Fibroblast of upper back skin (primary cell): ENCODE data around the gene CTBP2.
"Not testable (repeated sequence)": the region's sequence is repeated elsewhere in the genome, so short reads cannot be mapped to it uniquely, and the experiment has no call there.

ENCODE experiments used
- DNase-seq: peaks from one replicate; pipeline ENCODE4 v3.0.0-alpha.2; 2013

The CTBP2 gene

DNA sequence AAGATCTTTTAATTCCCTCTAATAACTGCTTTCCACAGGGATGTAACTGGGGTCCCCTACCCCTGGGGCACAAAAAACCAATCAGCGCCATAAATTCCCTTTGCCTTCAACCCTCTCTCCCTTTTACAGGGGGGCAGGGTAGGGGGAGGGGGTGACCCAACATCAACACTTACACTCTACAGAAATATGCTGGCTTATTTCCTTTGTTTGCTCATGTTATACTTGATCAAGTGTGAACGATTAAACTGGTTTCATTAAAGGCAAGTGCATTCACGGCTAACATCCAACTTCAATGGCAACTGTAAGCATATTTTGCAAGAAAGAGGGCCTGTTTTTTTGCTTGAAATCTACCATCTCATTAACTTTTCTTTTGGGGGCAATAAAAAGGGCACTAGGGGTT is 2.9 kb downstream of the CTBP2 start:
- no peak for DNase-seq

DNA sequence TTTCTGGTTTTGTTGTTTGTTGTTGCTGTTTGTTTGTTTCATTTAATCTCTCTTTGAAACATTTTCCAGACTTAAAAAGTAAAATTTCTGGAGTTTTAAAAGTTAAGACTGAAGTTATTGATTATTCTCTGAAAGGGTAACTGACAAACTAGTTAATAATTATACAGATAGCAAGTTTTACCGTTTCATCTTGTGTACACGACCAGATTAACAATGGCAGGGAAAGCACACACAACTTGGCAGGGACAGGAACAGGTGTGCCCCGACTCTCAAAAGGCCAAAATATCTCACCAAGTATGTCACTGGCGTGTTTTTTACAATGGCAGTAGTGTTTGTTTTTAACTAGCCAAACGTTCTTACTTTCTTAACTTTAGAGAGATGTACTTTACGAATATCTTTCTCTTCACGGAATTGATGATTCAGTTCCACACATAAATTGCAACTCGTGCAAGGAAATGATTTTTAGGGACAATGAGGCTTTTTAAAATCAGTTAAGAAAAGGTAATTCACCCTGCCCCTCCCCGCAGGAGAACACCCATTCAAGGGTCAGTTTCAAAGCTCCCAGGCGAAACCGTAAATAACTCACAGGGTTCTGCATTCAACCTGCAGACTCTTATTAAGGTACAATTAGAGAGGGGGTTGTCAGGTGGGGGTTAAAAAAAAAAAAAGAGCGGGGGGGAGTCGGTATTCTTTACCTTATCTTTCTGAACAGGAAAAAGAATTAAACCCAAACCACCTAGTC is 3.5 kb downstream of the CTBP2 start:
- DNase-seq, result no peak

DNA sequence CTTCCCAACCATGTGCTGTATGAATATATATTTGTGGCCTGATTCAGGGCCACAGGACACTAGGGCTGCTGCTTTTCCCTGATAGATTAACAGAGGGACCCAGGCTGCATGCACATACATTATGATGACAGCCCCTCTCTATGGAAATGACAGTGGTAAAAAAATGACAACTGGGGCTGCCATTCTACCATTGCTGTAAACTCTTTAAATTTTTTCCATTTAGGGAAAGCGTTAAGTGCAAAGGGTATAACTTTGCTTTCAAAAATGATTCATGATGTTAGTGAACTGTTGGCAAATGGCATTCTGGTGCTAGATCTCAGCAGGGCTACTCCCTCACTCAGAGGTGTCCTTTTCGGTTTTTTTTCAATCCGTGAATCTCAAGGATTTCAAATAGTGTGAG is 4.2 kb downstream of the CTBP2 start:
- DNase-seq, result no peak

DNA sequence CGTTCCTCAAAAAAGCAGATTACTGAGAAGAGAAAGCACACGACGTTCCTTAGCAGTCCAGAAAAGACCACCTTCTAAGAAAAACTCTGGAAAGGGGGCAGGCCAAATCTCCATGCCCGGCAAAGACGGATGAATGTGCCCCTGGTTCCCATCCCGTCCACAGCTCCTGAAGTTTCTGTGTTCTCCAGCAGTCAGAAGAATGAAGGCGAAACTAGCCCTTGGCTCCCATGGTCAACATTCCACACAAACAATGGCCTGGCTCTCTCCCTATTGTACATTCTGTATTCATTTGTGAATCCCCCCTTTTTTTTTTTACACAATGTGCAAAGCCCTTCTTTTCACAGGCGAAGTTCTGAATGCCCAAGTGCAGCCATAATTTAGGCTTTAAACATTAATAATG is 5.3 kb downstream of the CTBP2 start:
- no peak for DNase-seq

- DNase-seq, result no peak
These were observed 5.8 kb downstream of the CTBP2 start for GRCh38 chr10:125154529-125154928.

GRCh38 chr10:125153703-125154490 is 6.5 kb downstream of the CTBP2 start:
- no peak for DNase-seq

GRCh38 chr10:125152450-125153368 is 7.7 kb downstream of the CTBP2 start:
- no peak for DNase-seq

DNA sequence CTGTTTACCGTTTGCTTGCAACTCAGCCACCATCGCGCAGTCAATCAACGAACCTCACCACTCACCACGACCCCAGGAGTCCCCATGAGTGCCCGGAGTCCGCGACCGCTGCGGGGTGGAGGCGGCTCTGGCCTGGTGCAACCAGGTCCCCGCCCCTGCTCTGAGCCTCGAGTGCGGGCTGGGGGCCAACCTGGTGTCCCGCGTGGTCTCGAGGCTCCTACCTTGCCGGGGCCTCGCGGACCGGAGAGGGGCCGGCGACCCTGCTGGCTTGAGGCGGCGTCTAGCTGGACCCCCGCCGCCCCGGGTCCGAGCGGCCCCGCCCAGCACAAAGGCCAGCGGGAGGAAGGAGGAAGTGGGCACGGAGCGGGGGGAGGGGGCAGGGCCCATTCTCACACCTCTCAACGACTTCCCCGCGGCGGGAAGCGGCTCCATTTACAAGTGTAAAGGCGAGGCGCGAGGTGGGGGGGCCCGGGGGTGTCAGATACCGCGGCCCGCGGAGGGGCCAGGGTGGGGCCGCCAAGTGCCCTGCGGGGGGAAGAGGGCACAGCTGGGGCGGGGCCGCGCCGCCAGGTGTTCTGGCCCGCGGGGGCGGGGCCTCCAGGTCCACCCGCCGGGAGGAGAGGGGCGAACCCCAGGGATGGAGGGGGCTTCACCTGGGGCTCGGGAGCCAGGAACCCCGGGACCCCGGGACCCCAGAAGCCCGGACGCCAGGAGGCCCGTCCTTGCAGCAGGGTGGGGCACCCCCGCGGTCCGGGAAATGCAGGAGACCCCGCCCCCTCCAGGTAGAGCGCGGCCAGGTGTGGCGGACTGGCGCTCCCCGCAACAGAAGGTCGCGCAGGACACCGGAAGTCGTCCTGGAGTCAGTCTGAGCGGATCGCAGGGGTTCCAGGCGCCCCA is 8.6 kb downstream of the CTBP2 start:
- DNase-seq, result no peak

DNA sequence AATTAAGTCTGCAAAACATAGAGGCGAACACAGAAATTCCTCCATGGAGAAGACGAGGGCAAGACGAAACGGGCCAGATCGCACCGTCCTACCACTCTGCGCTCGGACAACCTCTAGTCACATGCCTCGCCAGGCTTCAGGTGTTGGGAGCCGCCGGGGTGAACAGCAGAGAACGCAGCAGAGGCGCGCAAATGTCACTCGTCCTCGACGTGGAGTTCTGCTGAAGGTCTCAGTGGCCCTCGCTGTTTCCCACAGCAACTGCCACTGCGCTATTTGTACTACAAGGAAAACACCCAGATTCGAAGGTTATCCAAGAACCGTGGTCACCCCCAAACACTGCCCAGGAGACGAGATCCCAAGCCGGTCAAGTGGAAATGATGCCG is 9.2 kb downstream of the CTBP2 start:
- no peak for DNase-seq

DNA sequence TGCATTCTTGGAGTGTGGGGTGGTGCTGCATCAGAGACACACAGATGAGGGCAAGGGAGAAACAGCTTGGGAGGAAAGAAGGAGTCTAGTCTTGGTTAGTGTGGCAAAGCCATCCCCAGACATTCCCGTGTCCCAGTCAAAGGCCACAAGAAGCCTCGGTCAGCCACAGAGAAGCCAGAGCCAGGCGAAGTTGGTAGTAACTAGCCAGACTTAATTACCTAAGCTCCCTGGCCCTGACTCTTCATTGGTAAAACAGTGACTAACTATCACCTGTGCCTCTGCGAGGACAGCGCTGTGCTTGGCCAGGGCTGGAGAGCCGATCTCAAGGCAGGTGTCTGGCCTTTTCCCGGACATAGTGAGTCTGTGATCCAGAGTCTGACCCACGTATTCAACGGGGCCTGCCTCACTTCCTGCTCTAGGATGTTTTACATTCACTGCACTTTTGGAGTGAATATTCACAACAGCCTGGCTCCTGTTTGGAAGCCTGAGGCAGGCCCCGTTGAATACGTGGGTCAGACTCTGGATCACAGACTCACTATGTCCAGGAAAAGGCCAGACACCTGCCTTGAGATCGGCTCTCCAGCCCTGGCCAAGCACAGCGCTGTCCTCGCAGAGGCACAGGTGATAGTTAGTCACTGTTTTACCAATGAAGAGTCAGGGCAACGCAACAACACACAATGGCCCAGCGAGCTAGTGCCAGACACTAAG is 9.8 kb downstream of the CTBP2 start:
- DNase-seq, result not testable (repeated sequence)

DNA sequence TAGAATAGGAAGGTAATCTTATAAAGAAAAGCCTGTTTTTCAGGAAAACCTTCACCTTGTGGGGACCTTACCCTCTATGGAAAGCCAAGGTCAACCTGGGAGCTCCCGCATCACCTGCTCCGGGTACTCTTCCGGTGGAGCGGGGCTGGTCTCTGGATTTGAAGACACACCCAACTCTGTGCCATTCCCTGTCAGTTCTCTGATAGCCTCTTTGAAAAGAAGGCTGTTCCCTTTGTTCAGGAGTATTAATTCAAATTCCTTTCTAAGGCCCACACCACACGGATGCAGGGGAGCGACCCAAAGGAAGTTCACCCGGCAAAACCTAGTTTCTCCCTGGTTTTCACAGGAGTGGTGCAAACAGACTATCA is 10.7 kb downstream of the CTBP2 start:
- DNase-seq, result no peak

DNA sequence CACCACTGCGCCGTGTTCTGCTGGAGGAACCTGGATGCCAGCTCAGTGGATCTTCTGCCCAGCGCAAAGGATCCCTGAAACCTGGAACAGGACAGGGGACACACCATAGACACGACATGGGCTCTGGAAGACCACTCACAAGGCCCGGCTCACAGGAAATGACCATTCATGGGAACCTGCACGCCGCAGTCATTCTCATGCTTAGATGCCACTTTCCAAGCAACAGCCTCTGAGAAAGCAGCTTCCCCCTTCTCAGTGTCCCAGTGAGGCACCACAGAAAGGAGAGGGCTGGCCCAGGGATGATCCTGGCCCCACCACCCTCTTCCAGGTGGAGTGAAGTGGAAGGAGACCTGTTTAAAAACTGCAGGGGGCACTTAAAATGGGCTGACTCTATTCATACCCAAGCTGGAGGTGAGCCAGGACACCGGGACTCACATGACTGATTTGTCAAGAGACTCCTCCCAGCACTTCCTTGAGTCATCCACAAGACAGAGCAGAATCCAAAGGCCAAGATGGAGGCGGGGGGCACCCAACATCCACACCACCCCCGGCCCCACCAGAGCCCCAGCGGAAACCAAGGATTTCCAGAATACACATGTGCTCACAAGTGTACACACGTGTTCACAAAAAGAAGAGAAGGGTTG is 11.2 kb downstream of the CTBP2 start:
- DNase-seq, result peak; percentile 76

GRCh38 chr10:125148528-125148927 is 11.8 kb downstream of the CTBP2 start:
- no peak for DNase-seq

DNA sequence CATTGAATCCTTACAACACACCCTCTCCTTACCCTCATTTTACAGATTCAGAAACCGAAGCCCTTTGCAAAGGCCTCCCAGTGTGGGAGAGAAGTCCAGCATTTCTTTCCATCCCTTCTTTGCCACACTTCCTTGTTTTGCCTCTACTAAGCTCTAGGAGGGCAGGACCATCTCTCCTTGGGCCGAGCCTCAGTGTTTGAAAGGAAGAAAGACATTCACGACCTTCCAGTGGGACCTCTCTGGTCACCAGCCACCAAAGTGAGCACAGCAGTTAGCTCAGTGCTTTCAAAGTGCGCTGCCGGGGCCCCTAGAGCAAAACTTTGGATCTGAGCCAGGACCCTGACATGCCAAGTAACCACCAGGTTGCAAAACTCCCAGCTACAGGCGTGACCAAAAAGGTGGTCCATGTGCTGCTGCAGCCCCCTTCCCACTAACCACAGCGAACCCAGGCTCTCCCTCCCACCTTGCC is 12.4 kb downstream of the CTBP2 start:
- DNase-seq, result peak; percentile 39

GRCh38 chr10:125146791-125147579 is 13.4 kb downstream of the CTBP2 start:
- peak; percentile 31 for DNase-seq

DNA sequence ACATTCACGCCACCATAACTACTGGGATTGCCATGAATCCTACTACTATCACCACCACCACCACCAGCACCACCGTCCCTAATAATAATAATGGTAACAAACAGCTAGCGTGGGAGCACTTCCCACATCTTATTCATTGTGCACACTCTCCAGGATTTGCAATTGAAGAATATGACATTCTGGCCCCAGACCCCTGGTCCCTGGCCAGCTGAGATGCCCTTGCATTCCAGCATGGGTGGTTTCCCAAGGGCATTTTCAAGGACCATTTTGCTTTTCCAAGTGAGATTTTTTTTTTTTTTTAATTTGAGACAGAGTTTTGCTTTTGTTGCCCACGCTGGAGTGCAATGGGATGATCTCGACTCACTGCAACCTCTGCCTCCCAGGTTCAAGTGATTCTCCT is 14.7 kb downstream of the CTBP2 start:
- no peak for DNase-seq

DNA sequence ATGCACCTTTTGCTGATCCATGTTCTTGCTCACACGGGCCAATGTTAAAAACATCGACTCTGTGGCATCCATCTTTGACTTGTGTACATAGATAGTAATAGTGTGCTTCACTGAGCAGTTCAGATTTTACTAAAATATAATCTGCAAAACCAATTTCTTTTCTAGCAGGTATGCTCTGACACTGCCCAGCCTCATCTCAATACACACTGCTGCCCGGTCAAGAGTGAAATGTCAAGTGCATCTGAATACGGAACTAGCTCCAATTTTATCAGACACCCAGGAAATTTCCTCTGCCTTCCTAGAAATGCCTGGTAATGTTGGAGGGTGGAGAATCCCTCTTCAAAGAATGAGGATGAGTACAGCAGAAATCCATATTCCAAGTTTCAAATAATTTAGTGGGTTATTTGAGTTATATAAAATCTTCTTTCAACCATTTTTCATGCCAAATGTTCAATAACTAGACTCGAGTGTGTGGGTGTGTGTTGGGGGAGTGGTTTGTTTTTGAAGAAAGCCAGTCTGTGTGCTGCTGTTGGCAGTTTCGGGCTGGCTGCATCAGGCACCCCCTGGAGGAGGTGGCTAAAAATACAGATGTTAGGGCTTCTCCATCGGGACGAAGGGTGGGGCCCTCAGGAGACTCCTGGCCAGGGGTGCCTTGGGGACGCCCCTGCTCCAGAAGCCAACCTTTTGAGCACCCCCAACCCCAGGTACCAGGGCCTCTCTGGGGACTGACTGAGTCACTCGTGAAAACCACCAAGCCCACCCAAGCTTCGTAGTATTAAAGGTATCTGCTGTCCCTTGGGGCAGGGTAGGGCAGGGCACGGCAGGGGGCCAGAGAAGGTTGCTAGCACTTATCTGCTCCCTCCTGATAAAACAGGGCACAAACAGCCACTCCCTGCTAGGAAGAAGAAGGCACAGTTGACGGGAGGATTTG is 15.4 kb downstream of the CTBP2 start:
- no peak for DNase-seq

- no peak for DNase-seq
These were observed 16.2 kb downstream of the CTBP2 start for GRCh38 chr10:125144206-125144605.

DNA sequence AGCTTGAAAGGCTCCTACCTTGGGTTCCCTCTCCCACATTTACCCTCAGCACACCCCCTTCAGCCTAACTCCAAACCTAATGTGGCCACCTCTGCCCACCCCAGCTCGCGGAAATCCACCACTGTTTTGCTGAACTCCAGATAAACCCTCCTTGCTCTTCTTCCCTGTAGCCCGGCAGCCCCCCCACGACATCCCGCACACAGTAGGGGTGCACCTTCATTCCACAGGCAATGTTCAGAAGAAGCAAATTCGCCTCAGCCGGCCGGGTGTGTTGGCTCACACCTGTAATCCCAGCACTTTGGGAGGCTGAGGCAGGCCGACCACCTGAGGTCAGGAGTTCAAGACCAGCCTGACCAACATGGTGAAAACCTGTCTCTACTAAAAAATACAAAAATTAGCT is 17.4 kb downstream of the CTBP2 start:
- no peak for DNase-seq
